Thymus (tissue), 11 donors: ENCODE results near the gene SNAI1. TPM values are rescaled to one million over a fixed set of nuclear protein-coding genes. Genes with fewer than 3 reads are reported as not detected.

ENCODE experiments used
- DNase-seq, 9 donors: peaks; one replicate each; pipeline ENCODE4 v3.0.0-alpha.2; 2013; ENCODE audit warnings: low spot score in 9 of 9, low read depth in 6 of 9, missing footprints in 1 of 9
- H3K27ac ChIP-seq, 2 donors: one replicate each; pipeline ENCODE4 v1.5.1; 2013; ENCODE audit warnings: control low read depth in 1 of 2, low read depth in 1 of 2, low read length in 1 of 2, mild to moderate bottlenecking in 1 of 2, moderate library complexity in 1 of 2
- H3K27me3 ChIP-seq, 2 donors: one replicate each; pipeline ENCODE4 v1.5.1; 2013; ENCODE audit warnings: low read length in 1 of 2; ENCODE audit not compliant: control insufficient read depth in 2 of 2, insufficient read depth in 1 of 2
- H3K36me3 ChIP-seq, 2 donors: one replicate each; pipeline ENCODE4 v1.5.1; 2013; ENCODE audit warnings: low read length in 1 of 2, mild to moderate bottlenecking in 1 of 2, moderate library complexity in 1 of 2; ENCODE audit not compliant: control insufficient read depth in 2 of 2, insufficient read depth in 2 of 2
- H3K4me1 ChIP-seq, 2 donors: one replicate each; pipeline ENCODE4 v1.5.1; 2013; ENCODE audit warnings: low read length in 2 of 2; ENCODE audit not compliant: control insufficient read depth in 2 of 2, insufficient read depth in 2 of 2
- H3K4me3 ChIP-seq, 2 donors: one replicate each; pipeline ENCODE4 v1.5.1; 2013; ENCODE audit warnings: low read length in 2 of 2, control low read depth in 1 of 2, mild to moderate bottlenecking in 1 of 2
- H3K9me3 ChIP-seq, 2 donors: one replicate each; pipeline ENCODE4 v1.5.1; 2013; ENCODE audit warnings: low read length in 1 of 2, mild to moderate bottlenecking in 1 of 2; ENCODE audit not compliant: control insufficient read depth in 2 of 2, insufficient read depth in 1 of 2
- WGBS: extraction: QIAGEN DNeasy Blood & Tissue Kit; methylation state at CpG from one replicate; pipeline ENCODE4 v1.1.7; 2013; 5-methylcytosine and 5-hydroxymethylcytosine counted together
- polyA plus RNA-seq: library from polyadenylated mRNA; stranded (reverse); fragments of 200-250 nt; gene quantifications from one replicate; pipeline ENCODE4 v1.2.3, GENCODE V29; 2013
- total RNA-seq: library from RNA; stranded (reverse); fragments of 120-200 nt; gene quantifications from one replicate; pipeline ENCODE4 v1.2.4, GENCODE V29; 2013
- donor health status: healthy.

The SNAI1 gene
- total and polyA plus RNA-seq, 2 donors, result 0.33 to 5.5 TPM

GRCh38 chr20:50037575-50037974 lies 54.8 kb downstream of the SNAI1 start:
- WGBS, result 96% methylated on average over 7 of the region's 7 CpGs
- H3K9me3 ChIP-seq, result no peaks in the 10 kb centered on the region
- H3K36me3 ChIP-seq, result no peaks in the 10 kb centered on the region
- H3K4me1 ChIP-seq, result peaks cover 0 to 10% of the 10 kb centered on the region in 2 donors
- H3K27ac ChIP-seq, result no peak overlapping the region
- H3K27me3 ChIP-seq, result no peaks in the 10 kb centered on the region
- no peak for DNase-seq
- H3K4me3 ChIP-seq, result no peak overlapping the region

GRCh38 chr20:50038169-50038568 lies 55.4 kb downstream of the SNAI1 start:
- Histone ChIP-seq H3K27ac (no peak overlapping the region), H3K36me3 (no peaks in the 10 kb centered on the region), H3K9me3 (no peaks in the 10 kb centered on the region), H3K4me3 (no peak overlapping the region), H3K27me3 (no peaks in the 10 kb centered on the region), H3K4me1 (peaks cover 0 to 10% of the 10 kb centered on the region in 2 donors)
- no peak for DNase-seq
- WGBS, result 74% methylated on average over 6 of the region's 6 CpGs

Other genes starting within 250 kb of the SNAI1 start
- gene SLC9A8, start 170.2 kb upstream of the SNAI1 start, total RNA-seq, result 3.9 TPM
- gene SLC9A8, start 170.2 kb upstream of the SNAI1 start, polyA plus RNA-seq, result 14.1 TPM
- 1.7 TPM for gene SPATA2, start 67.5 kb upstream of the SNAI1 start, total RNA-seq
- gene SPATA2, start 67.5 kb upstream of the SNAI1 start, polyA plus RNA-seq, result 3.3 TPM
- gene RNF114, start 46.6 kb upstream of the SNAI1 start, total RNA-seq, result 40.8 TPM
- 60.8 TPM for gene RNF114, start 46.6 kb upstream of the SNAI1 start, polyA plus RNA-seq
- 33.8 TPM for gene UBE2V1, start 130.2 kb downstream of the SNAI1 start, total RNA-seq
- gene UBE2V1, start 130.2 kb downstream of the SNAI1 start, polyA plus RNA-seq, result 81.3 TPM
- gene PEDS1, start 170.7 kb downstream of the SNAI1 start, total RNA-seq, result 18.2 TPM
- 26.5 TPM for gene PEDS1, start 170.7 kb downstream of the SNAI1 start, polyA plus RNA-seq
- gene CEBPB, start 207.8 kb downstream of the SNAI1 start, total RNA-seq, result 9.2 TPM
- gene CEBPB, start 207.8 kb downstream of the SNAI1 start, polyA plus RNA-seq, result 42.9 TPM